ENCODE measurements around the gene ZHX3. TPM values are rescaled to one million over a fixed set of nuclear protein-coding genes. Genes with fewer than 3 reads are reported as not detected.

Gene ZHX3
- total and polyA plus RNA-seq, 2 of the 4 experiments (the other 2 are of a cell fraction): 25.0 to 28.0 TPM

DNA sequence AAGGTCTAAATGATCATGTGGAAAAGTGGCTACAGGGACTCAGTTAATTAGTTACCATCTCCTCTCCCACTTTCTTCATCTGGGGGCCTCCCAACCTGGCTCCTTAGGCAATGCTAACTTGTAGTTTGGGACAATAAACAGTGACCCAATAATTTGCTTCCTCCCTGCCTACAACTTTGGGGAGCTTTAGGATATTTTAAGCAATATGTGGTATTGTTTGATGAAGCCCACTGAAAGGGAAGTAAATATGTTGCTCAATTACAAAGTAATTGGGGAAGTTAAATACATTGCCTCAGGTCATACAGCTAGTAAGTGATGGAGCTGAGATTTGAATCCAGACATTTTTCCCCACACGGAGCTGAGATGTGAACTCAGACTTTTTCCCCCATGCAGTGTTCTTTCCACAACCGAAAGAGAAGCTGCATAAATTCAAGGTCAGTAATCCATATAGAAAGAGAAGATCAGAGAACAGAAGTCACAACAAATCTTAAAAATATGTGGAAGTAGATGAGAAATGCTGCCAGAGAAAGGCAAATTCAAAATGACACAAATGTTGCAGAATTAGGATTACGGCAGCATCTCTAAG, 26.6 kb downstream of the ZHX3 start:
- no peak overlapping the region for H2BK20ac ChIP-seq (ENCODE audit: low read depth, low read length)
- H3K4me1 ChIP-seq (ENCODE audit: control insufficient read depth, insufficient read depth, low read length): peaks cover 13% of the 10 kb centered on the region
- in situ Hi-C loops (cut with MboI; ENCODE audit: low sequenced_read_pairs) (no loop called here), intact Hi-C loops (cut with micrococcal nuclease) (no loop called here), dilution Hi-C loops (cut with HindIII; ENCODE audit: low sequenced_read_pairs, unreplicated experiment) (no loop called here)
- no peak overlapping the region for H3K4me3 ChIP-seq (ENCODE audit: insufficient read depth, low read depth, low read length)
- no peak overlapping the region for H3K56ac ChIP-seq (ENCODE audit: extremely low read depth, insufficient read depth, low read length)
- H4K20me1 ChIP-seq (ENCODE audit: insufficient read depth, low read length): peaks cover 18% of the 10 kb centered on the region; the same call in 1 of the 2 replicates
- DNase-seq (no peak), ATAC-seq (ENCODE audit: low read depth) (no peak)
- H2BK120ac ChIP-seq (ENCODE audit: low read depth, low read length): no peak overlapping the region
- no peak overlapping the region for H3K23ac ChIP-seq (ENCODE audit: low read depth, low read length)
- H2AFZ ChIP-seq (replicated peaks; ENCODE audit: low read length, poor library complexity): no peak overlapping the region
- H3K9ac ChIP-seq (ENCODE audit: low read depth, low read length): no peak overlapping the region
- BruUV-seq (replicated peaks): no TSS peak
- H2BK5ac ChIP-seq (ENCODE audit: low read depth, low read length, poor library complexity, severe bottlenecking): no peak overlapping the region
- peaks cover 9% of the 10 kb centered on the region; the same call in 1 of the 2 replicates for H3K9me1 ChIP-seq (ENCODE audit: insufficient read depth, low read length)
- no peak overlapping the region for H2AK9ac ChIP-seq (replicated peaks; ENCODE audit: low read depth, low read length, poor library complexity)
- no peak overlapping the region for H3K27ac ChIP-seq (ENCODE audit: insufficient read depth, low read length)
- H3K9me3 ChIP-seq (ENCODE audit: control insufficient read depth, insufficient read depth, low read length): peaks cover 11% of the 10 kb centered on the region
- POLR2A ChIA-PET (ENCODE audit: unreplicated experiment): no interaction called here
- no peak overlapping the region for H4K8ac ChIP-seq (ENCODE audit: low read depth in 2 of 2, low read length in 2 of 2)
- TF ChIP-seq POLR2A (IDR thresholded peaks at IDR 0.05; ENCODE audit: low read depth, low read length): no peak
- no peak for TF ChIP-seq MAFK (IDR thresholded peaks at IDR 0.05; ENCODE audit: low read depth, low read length)
- TF ChIP-seq CEBPB (IDR thresholded peaks at IDR 0.05; ENCODE audit: low read depth, low read length): no peak
- TF ChIP-seq BHLHE40 (IDR thresholded peaks at IDR 0.05; ENCODE audit: low read depth, low read length): no peak
- TF ChIP-seq CHD1 (IDR thresholded peaks at IDR 0.05; ENCODE audit: low read depth, low read length): no peak
- no peak for TF ChIP-seq SMC3 (IDR thresholded peaks at IDR 0.05; ENCODE audit: low read depth, low read length)
- TF ChIP-seq RCOR1 (IDR thresholded peaks at IDR 0.05; ENCODE audit: insufficient replicate concordance, low read length): no peak
- TF ChIP-seq RAD21 (IDR thresholded peaks at IDR 0.05; ENCODE audit: low read length): no peak
- TF ChIP-seq NFE2L2 (IDR thresholded peaks at IDR 0.05; ENCODE audit: low read depth, low read length): no peak
- no peak for TF ChIP-seq MXI1 (IDR thresholded peaks at IDR 0.05; ENCODE audit: borderline replicate concordance, low read depth, low read length)
- TF ChIP-seq ELK1 (IDR thresholded peaks at IDR 0.05; ENCODE audit: borderline replicate concordance, low read depth, low read length): no peak
- no peak for TF ChIP-seq RFX5 (IDR thresholded peaks at IDR 0.05; ENCODE audit: low read depth, low read length)
- TF ChIP-seq USF2 (IDR thresholded peaks at IDR 0.05; ENCODE audit: low read depth, low read length): no peak
- no peak for TF ChIP-seq MAZ (IDR thresholded peaks at IDR 0.05; ENCODE audit: borderline replicate concordance, low read depth, low read length)
- no peak for TF ChIP-seq CTCF (conservative IDR thresholded peaks at IDR 0.05; ENCODE audit: low read depth, low read length)
- no peak for TF ChIP-seq FOS (IDR thresholded peaks at IDR 0.05; ENCODE audit: low read depth, low read length)
- no peak overlapping the region for H3K18ac ChIP-seq (ENCODE audit: low read depth, low read length)
- no peak overlapping the region for H2AK5ac ChIP-seq (ENCODE audit: low read depth, low read length)
- CTCF ChIA-PET: no interaction called here
- H3K4ac ChIP-seq (ENCODE audit: low read depth, low read length): no peak overlapping the region
- peaks cover 35 to 70% of the 10 kb centered on the region in 2 experiments for H3K79me1 ChIP-seq (ENCODE audit: low read depth in 1 of 2, low read length in 2 of 2)
- H2BK15ac ChIP-seq (ENCODE audit: low read depth, low read length): no peak overlapping the region
- H3K14ac ChIP-seq (replicated peaks; ENCODE audit: low read depth, low read length): no peak overlapping the region
- H3K4me2 ChIP-seq (ENCODE audit: low read depth, low read length): no peak overlapping the region
- no peak overlapping the region for H4K91ac ChIP-seq (ENCODE audit: insufficient read depth, low read depth, low read length)
- peak overlapping the region; percentile 4; the same call in 1 of the 2 replicates for H4K5ac ChIP-seq (ENCODE audit: low read depth, low read length)
- no CpG with 5 or more reads among the region's 3 CpGs for WGBS, 2 experiments (ENCODE audit: extremely low coverage in 2 of 2, insufficient read length in 1 of 2)
- H3K27me3 ChIP-seq (ENCODE audit: control insufficient read depth, insufficient read depth, low read length): no peaks in the 10 kb centered on the region
- H3K36me3 ChIP-seq (ENCODE audit: control insufficient read depth, insufficient read depth, low read length): no peaks in the 10 kb centered on the region
